Endothelial cell (in vitro differentiated cells): Measurements from ENCODE around the gene ST8SIA1. TPM values are rescaled to one million over a fixed set of nuclear protein-coding genes. Genes with fewer than 3 reads are reported as not detected.

Experiments used
- DNase-seq: peaks from one replicate; pipeline ENCODE4 v3.0.0; 2021; ENCODE audit warnings: low spot score
- H3K27ac Mint-ChIP-seq: one replicate; pipeline ENCODE4 v1.8.0; 2021; ENCODE audit warnings: mixed read lengths, inconsistent platforms; ENCODE audit not compliant: unreplicated experiment
- H3K27me3 Mint-ChIP-seq: one replicate; pipeline ENCODE4 v1.8.0; 2021; ENCODE audit warnings: mild to moderate bottlenecking, moderate library complexity, mixed read lengths, inconsistent platforms; ENCODE audit not compliant: unreplicated experiment
- H3K36me3 Mint-ChIP-seq: one replicate; pipeline ENCODE4 v1.8.0; 2021; ENCODE audit warnings: mild to moderate bottlenecking, low read depth, mixed read lengths, inconsistent platforms; ENCODE audit not compliant: unreplicated experiment
- H3K4me1 Mint-ChIP-seq: one replicate; pipeline ENCODE4 v1.8.0; 2021; ENCODE audit warnings: mild to moderate bottlenecking, mixed read lengths, inconsistent platforms; ENCODE audit not compliant: unreplicated experiment
- H3K4me3 Mint-ChIP-seq: one replicate; pipeline ENCODE4 v1.8.0; 2021; ENCODE audit warnings: mild to moderate bottlenecking, mixed read lengths, inconsistent platforms; ENCODE audit not compliant: unreplicated experiment
- H3K9me3 Mint-ChIP-seq: one replicate; pipeline ENCODE4 v1.8.0; 2021; ENCODE audit warnings: mixed read lengths, inconsistent platforms; ENCODE audit not compliant: unreplicated experiment
- total RNA-seq: library from RNA; stranded (reverse); fragmentation: NEBNext Ultra II Directional; extraction: Animal tissue kit (Norgen Biotek cat#: 25700); gene quantifications from one replicate; pipeline ENCODE4 v1.2.1, GENCODE V29; 2021; ENCODE audit not compliant: unreplicated experiment
- TF ChIP-seq, protein P1 (sequence below): fragments of 200-600 bp; sonication (generic); IDR thresholded peaks from one replicate; pipeline ENCODE4 v1.5.0; 2021; ENCODE audit warnings: antibody characterized with exemption; ENCODE audit not compliant: unreplicated experiment

ST8SIA1 gene
- total RNA-seq, 1 donor from 2014 or later: 0.77 TPM

GRCh38 chr12:22252057-22252456 is 82.5 kb downstream of the ST8SIA1 start:
- no peak for DNase-seq
- TF ChIP-seq, protein P1, sequence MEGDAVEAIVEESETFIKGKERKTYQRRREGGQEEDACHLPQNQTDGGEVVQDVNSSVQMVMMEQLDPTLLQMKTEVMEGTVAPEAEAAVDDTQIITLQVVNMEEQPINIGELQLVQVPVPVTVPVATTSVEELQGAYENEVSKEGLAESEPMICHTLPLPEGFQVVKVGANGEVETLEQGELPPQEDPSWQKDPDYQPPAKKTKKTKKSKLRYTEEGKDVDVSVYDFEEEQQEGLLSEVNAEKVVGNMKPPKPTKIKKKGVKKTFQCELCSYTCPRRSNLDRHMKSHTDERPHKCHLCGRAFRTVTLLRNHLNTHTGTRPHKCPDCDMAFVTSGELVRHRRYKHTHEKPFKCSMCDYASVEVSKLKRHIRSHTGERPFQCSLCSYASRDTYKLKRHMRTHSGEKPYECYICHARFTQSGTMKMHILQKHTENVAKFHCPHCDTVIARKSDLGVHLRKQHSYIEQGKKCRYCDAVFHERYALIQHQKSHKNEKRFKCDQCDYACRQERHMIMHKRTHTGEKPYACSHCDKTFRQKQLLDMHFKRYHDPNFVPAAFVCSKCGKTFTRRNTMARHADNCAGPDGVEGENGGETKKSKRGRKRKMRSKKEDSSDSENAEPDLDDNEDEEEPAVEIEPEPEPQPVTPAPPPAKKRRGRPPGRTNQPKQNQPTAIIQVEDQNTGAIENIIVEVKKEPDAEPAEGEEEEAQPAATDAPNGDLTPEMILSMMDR: no peak
- Mint-ChIP-seq H3K36me3 (no peaks in the 10 kb centered on the region), H3K4me3 (no peak overlapping the region), H3K27me3 (no peaks in the 10 kb centered on the region), H3K9me3 (no peaks in the 10 kb centered on the region), H3K27ac (no peak overlapping the region), H3K4me1 (peaks cover 7% of the 10 kb centered on the region)

GRCh38 chr12:22250762-22251161 is 83.7 kb downstream of the ST8SIA1 start:
- Mint-ChIP-seq H3K36me3 (no peaks in the 10 kb centered on the region), H3K4me3 (no peak overlapping the region), H3K4me1 (peaks cover 7% of the 10 kb centered on the region), H3K9me3 (no peaks in the 10 kb centered on the region), H3K27me3 (no peaks in the 10 kb centered on the region), H3K27ac (no peak overlapping the region)
- DNase-seq: no peak
- TF ChIP-seq, protein P1: no peak

DNA sequence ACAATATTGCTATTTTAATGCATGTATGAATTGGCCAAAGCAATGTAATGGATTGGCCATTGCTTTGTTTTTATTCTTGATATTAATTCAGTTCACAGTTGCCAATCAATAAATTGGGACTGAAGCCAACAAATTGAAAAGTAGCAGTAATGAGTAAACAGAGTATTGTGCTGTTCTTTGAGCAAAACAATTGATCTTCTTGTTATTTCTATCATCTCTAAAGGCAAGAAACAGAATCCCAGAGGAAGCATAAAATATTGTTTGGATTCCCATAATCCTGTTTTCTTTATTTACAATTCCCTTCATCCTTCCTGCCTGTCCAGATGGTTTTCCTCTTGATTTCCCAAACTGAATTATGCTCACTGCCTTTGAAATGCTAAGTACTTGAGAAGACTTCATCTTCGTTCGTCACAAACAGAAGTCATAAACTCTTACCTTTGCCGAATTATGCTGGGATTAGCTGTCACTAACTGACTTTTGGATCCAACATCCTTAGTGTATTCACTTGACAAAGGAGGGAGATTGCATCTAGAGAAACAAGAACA is 85.9 kb downstream of the ST8SIA1 start:
- H3K4me3 Mint-ChIP-seq: no peak overlapping the region
- H3K36me3 Mint-ChIP-seq: no peaks in the 10 kb centered on the region
- H3K4me1 Mint-ChIP-seq: peaks cover 7% of the 10 kb centered on the region
- no peaks in the 10 kb centered on the region for H3K27me3 Mint-ChIP-seq
- no peak for DNase-seq
- H3K27ac Mint-ChIP-seq: no peak overlapping the region
- H3K9me3 Mint-ChIP-seq: no peaks in the 10 kb centered on the region
- TF ChIP-seq, protein P1: no peak

DNA sequence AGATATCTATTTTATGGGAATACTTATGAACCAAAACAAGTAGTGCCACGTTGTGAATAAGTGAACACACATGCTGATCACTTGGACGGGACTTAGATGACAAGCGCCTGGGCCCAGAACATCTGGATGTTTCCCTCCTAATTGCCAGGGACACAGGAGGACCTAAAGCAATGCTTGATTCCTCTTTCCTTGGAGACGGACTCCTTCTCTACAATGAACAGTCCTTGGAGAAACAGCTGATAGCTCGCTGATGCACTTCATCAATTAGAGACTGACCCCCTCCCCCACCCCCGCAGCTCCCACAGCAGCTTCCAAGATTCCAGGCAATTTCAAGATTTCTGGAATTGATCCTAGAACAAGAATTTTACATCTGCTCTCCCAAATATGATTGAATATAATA is 86.4 kb downstream of the ST8SIA1 start:
- TF ChIP-seq, protein P1: no peak
- Mint-ChIP-seq H3K9me3 (no peaks in the 10 kb centered on the region), H3K27ac (no peak overlapping the region), H3K4me1 (peaks cover 7% of the 10 kb centered on the region), H3K4me3 (no peak overlapping the region), H3K36me3 (no peaks in the 10 kb centered on the region), H3K27me3 (no peaks in the 10 kb centered on the region)
- DNase-seq: no peak

DNA sequence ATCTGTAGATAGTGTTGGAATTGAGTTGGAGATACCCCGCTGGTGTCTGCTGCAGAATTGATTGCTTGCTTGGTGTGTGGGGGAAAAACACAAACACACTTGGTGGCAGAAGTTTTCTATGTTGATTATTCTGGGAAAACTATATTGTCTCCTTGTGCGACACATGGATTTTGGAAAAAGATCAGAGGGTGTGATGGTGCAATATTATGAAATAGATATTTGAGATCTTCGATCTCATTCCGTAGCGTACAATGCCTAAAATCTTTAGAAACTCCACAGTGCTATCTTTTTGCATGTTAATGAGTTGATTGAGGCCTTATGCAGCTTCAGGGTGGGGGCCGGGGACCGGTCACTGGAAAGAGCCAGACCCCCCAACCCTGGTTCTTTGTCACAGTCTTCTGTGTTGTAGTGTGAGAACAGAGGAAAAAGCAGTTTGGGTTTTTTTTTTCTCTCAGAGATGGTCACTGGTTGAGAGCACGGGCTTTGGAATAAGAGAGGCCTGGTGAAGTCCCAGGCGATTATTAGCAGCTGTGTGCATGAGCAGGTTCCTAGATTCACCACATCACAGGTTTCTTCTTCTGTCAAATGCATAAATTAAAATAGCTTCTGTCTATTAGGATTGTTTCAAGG is 88.2 kb downstream of the ST8SIA1 start:
- H3K4me1 Mint-ChIP-seq: peaks cover 7% of the 10 kb centered on the region
- no peaks in the 10 kb centered on the region for H3K9me3 Mint-ChIP-seq
- no peak overlapping the region for H3K27ac Mint-ChIP-seq
- H3K36me3 Mint-ChIP-seq: no peaks in the 10 kb centered on the region
- TF ChIP-seq, protein P1: no peak
- H3K27me3 Mint-ChIP-seq: no peaks in the 10 kb centered on the region
- DNase-seq: no peak
- no peak overlapping the region for H3K4me3 Mint-ChIP-seq
